Sigmoid colon (tissue), 4 donors: Measurements from ENCODE around the gene TTLL6.

Experiments
- CTCF ChIP-seq, 4 experiments: fragments of 450-650 bp in 3 of 4; fragments of 200-600 bp in 1 of 4; IDR thresholded peaks; one replicate each; pipeline ENCODE4 v1.5.1; 2016 to 2019; ENCODE audit warnings: antibody characterized with exemption in 4 of 4, mild to moderate bottlenecking in 3 of 4, moderate library complexity in 2 of 4
- EP300 ChIP-seq, 4 donors: sonication (generic); formaldehyde crosslinking; IDR thresholded peaks; one replicate each; pipeline ENCODE4 v1.6.1; 2017; ENCODE audit warnings: antibody characterized with exemption in 4 of 4
- POLR2A ChIP-seq, 2 donors: fragments of 450-650 bp; IDR thresholded peaks; one replicate each; pipeline ENCODE4 v1.6.1; 2016; ENCODE audit warnings: antibody characterized with exemption in 2 of 2, mild to moderate bottlenecking in 2 of 2, moderate library complexity in 2 of 2
- POLR2AphosphoS5 ChIP-seq, 4 donors: sonication (generic); formaldehyde crosslinking; IDR thresholded peaks; one replicate each; pipeline ENCODE4 v1.6.1; 2017; ENCODE audit warnings: antibody characterized with exemption in 4 of 4

DNA sequence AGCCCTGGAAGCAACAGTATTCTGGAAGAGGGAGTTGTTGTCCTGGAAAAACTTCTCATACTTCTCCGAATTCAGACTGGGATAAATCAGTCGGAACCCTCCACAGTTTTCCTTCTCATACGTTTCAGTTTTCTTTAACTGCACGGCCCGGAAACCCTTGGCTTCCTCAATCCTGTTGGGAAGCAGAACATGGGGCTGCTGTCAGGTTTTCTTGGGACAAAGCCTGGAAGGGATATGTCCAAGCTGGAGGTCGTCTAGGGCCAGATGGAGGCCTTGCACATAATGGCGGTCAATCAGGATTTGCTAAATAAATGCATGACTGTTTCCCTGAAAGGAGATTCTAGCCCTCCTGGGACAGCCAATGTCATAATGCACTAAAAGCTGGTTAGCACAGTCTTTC is 29.2 kb downstream of the TTLL6 start:
- no peak for TF ChIP-seq CTCF (IDR thresholded peaks at IDR 0.05)
- TF ChIP-seq POLR2A (IDR thresholded peaks at IDR 0.05) = no peak
- no peak for TF ChIP-seq EP300 (IDR thresholded peaks at IDR 0.05)
- TF ChIP-seq POLR2AphosphoS5 (IDR thresholded peaks at IDR 0.05) = no peak
